NCI-H2196 (cell line): ENCODE results near the gene TDRD12.
"Not testable (repeated sequence)": the region's sequence is repeated elsewhere in the genome, so short reads cannot be mapped to it uniquely, and the experiment has no call there.

Experiments used
- DNase-seq: peaks from one replicate; lab custom pipeline; 2025; ENCODE audit not compliant: unreplicated experiment; lab: John Stamatoyannopoulos, UW

Gene TDRD12

DNA sequence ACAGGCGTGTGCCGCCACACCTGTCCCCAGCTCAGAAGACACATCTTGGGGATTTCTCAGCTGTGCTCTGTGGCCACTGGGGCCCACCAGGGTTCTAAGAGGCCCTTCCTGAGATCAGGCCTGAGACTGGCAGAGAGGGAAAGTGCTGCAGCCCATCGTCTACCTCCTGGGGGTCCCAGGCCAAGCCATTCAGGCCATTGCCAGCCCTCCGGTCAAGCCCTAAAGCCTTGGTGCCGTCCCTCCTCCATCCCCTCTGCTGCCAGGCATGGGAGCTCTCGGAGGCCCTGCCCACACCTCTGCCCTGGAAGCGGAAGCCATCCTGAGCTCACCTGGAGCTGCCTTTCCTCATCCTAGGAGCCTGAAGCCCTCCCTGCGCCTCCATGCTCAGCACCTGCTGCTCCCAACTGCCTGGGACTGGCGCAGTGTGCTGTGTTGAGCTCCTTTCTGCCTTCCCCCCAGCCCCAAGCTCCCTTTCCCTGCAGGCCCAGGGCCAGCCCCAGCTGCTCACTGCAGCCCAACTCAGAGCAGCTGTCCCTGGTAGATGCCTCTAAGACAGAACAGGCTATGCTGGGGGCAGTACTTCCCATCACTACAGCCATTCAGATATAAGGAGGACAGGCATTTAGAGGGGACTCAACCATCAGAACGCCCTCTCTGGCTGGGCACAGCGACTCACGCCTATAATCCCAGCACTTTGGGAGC, 147.1 kb downstream of the TDRD12 start:
- DNase-seq: no peak

DNA sequence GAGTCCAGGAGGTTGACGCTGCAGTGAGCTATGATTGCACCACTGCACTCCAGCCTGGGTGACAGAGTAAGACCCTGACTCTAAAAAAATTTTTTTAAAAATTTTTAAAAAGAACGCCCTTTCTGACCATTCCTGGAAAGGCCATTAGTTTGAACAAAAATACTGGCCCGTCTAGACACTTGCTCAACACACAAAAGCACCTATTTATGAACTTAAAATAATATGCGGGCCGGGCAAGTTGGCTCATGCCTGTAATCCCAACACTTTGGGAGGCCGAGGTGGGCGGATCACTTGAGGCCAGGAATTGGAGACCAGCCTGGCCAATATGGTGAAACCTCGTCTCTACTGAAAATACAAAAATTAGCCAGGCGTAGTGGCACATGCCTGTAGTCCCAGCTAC, 147.9 kb downstream of the TDRD12 start:
- not testable (repeated sequence) for DNase-seq

DNA sequence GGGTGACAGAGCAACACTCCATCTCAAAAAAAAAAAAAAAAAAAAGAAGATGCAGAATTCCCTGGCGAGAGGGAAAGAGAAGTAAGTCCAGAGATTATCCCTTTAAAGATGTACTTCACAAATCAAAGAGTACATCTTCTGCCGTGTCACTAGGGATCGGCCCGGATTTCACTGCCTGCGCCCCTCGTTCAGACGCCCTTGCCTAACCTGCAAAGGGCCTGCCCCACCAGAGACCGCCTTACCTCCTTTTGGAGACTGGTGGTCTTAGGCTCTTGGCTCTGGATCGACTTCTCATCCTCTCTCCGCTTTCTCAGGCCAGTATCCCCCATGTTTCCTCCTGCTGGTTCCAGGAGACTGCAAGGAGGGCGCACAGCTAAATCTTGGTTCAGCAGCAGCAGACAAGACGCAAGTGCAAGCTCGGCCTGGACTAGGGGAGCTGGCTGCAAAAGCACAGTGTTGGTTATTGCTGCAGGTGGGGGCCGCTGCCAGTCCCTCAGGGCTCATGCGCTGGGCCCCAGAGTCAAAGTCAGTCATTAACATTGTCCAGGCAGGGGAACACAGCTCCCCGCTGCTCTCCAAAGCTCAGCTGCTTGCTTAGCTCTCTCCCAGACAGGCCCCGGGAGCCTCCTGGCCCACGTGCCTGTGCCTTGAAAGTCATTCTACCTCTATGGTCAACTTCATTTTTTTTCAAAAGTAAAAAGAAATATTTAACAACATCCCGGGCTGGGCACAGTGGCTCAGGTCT, 148.8 kb downstream of the TDRD12 start:
- no peak for DNase-seq

DNA sequence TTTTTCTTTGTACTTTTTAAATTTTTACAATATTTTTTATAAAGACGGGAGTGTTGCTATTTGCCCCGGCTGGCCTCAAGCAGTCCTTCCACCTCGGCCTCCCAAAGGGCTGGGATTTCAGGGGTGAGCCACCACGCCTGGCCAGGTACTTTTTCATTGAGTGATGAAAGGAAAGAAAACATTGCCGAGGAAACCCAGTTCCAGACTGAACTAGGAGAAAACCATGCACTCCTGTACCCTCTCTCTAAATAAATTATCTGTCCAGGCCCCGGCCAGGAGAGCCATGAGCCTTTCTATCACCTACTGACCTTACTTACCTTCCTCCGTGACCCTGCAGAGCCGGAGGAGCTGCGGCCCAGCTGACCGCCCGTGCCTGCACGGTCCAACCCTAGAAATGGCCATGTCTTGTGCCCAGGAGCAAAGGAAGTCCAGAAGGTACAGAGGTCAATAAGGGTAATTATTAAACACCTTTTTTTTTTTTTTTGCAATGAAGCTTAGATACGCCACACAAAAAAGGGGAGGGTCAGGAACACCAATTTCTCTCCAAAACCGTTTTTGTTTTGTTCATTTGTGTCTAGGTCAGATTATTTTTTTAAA, 149.9 kb downstream of the TDRD12 start, which contains the start of gene SLC7A9:
TSS of gene SLC7A9 (minus strand) at position 399 of the 597 bp plus-strand sequence. CDS start 1,233 bp downstream, outside the sequence.
- DNase-seq: no peak

DNA sequence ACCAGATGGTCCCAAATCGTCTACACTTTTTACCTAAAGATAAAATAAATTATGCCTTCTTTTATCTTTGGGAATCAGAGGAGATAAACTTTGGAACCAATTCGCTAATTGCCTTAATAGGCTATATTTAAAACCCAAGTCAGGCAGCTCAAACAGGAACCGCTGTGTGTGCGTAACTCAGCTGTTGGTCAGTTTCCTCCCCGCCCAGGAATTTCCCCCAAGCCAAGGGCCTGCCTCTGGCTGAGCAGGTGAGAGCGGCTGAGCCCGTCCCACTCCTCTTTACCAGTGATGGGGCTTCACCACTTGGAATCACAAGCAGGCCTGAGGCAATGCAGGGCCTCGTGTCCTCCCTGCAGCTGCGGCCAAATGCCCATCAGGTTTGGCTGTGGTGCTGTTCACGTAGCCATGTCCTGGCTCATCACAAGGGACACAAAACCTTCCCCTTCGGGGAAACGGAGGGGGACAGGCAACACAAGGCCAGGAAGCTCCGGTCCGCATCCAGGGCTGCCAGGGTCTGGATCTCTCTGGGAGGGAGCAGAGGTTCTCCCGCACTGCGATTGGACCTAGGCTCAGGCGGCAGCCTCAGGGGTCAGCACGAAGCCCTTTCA, 150.5 kb downstream of the TDRD12 start:
- no peak for DNase-seq

DNA sequence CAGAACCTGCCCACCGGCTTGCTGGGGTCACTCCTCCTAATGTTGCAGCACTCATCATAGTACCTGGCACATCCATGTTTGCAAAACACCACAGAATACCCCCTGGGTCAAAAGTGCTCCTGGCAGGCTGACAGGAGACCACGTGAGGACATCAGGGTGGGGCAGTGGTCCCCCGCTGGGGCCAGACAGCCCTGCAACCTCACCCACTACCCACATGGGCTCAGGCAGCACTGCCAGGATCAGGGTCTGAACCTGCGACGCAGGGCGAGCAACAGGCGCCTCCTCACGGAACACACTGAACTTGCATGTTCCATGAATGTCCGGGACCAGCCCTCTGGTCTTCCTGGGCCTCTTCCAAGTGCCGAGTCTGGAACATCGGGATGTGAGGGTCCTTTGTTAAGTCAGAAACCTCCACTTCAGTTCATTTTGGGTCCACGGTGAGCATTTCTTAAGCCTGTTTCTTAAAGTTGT, 151.4 kb downstream of the TDRD12 start:
- no peak for DNase-seq

DNA sequence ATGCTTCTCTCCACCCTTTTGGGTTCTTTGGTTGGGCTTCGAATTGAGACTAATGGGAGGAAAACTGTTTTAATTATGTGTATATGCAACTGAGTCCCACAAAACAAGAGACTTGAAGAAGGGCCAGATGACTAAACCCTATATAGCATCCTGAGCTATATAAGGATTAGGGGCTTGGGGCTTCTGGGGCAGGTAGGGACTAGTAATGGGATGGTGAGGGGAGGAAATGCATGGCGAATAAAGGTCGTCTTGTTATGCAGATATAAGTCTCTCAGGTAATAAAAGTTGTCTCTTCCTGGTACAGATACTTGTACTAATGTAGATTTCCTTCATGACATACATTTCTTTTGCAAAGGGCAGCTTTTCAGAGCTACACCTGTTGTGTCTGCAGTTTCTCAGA, 152.8 kb downstream of the TDRD12 start:
- DNase-seq: no peak

DNA sequence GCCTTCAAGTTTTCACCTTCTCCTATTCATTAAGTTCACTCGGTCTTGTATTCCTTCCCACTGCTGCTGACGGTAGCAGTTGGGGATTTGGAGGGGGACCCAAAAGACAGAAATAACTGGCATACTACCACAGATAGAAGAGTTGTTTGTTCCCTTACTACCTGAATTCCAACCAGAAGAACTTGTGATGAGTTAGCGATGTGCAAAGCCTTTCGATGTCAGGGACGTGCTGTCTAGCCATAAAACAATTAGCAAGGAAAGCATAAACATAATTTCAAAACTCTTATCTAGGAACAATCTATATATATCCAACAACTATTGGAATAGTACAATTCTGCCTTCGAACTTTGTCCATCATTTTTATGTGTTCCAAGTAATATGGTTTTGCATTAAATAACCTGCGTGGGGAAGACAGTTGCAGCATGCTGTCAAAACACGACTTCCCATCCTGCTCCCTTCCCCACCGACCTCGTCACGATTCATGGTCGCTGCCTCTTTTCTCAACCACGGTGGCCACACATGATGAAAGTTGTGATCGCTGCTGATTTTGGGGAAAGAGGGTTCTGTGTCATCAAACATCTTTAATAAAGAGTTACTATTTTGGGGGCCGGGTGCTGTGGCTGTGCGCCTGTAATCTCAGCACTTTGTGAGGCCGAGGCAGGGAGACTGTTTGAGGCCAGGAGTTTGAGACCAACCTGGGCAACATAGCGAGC, 153.8 kb downstream of the TDRD12 start:
- DNase-seq: no peak

DNA sequence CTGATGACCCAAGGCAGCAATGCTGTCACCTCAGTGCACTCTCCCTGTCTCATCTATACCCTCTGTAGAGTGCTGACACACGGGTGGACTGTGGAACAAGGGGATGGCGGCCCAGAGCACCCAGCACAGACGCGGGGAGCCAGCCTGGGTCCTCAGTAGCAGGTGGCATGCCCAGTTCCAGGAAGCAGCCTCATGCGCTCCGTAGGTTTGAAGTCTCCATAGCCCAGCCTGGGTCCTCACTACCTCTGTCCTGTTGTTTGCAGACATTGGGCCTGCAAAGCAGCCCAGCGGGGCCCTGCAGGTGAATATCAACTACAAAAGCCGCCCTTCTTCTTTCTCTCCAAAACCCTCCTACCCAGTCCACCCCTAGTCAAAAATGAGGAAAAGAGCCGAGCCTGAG, 155.0 kb downstream of the TDRD12 start:
- no peak for DNase-seq

DNA sequence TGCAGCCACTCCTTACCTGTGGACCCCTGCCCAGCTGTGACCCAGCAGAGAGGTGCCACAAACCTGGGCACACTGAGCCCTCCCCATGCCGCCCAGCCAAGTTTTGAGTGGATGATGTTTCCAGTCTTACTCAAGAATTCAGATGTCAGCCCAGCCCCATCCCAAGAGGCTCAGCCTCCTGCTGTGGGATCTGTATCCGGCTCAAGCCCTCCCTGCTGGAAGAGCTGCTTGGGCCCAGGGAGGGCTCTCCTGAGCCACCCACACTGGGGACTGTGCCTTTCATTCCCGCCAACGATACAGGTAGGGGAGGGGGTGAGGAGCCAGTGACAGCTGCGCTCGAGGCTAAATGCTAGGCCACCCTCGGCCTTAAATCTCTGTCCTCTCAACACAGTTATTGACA, 155.9 kb downstream of the TDRD12 start:
- DNase-seq: no peak

DNA sequence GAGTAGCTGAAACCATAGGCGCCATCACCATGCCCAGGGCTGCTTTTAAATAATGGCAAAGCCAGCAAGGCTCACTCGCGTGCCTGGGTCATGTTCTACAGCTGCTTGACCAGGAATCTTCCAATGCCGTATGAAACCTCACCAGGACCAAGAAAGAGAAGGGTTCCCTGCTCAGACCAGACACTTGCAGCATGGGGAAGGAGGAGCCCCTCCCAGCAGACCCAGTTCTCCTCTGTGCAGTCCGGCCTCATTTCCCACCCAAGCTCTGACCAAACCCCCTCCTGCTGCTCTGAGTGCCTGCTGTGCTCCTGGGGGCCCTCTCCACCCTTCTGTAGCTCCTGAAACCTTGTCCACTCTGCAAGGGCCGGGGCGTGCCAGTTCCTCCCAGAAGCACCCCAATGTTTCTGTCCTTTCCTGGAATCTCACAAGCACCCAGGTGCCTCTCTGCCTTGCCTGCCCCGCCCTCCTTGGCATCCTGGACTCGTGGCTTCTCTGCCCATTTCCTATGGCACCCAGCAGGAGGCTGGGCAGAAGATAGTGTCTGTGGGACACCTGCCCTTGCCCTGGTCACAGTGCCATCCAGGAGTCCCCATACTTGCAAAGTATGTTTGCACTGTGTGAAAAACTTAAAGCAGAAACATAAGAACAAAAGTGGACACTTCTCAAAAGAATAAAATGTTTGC, 156.8 kb downstream of the TDRD12 start:
- DNase-seq: no peak

DNA sequence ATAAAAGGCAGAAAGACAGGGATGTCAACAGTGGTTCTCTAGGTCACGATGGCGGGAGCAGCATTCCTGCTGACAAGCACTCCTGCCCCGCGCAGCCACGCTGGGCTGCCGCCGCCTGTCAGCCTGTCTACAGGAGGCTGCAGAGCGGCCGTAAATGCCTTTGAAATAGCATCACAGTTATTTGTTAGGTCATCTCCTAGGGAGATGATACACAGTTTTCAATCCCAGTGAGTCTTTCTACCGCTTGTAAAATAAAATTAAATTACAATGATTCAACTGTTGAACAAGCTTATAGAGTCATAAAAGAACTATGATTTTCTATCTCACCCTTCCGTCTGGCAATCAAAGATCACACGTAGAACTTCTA, 157.3 kb downstream of the TDRD12 start:
- DNase-seq: no peak
